Measurements from ENCODE around the gene CBFB. TPM values are rescaled to one million over a fixed set of nuclear protein-coding genes. Genes with fewer than 3 reads are reported as not detected.
"Not testable (repeated sequence)": the region's sequence is repeated elsewhere in the genome, so short reads cannot be mapped to it uniquely, and the experiment has no call there.

CBFB gene
- total RNA-seq, 1 donor from 2014 or later, result 23.1 TPM

- no peak for ATAC-seq (ENCODE audit: poor library complexity)
- intact Hi-C loops (cut with DNase I), result no loop called here
- no peak for DNase-seq
Observed at GRCh38 chr16:67034487-67034886, 5.5 kb downstream of the CBFB start.

- DNase-seq, result no peak
- intact Hi-C loops (cut with DNase I), result no loop called here
- no peak for ATAC-seq (ENCODE audit: poor library complexity)
Observed at GRCh38 chr16:67035364-67035763, 6.4 kb downstream of the CBFB start.

- DNase-seq (no peak), ATAC-seq (ENCODE audit: poor library complexity) (no peak)
- intact Hi-C loops (cut with DNase I), result no loop called here
Observed at GRCh38 chr16:67036323-67036741, 7.4 kb downstream of the CBFB start.

- DNase-seq (no peak), ATAC-seq (ENCODE audit: poor library complexity) (no peak)
- intact Hi-C loops (cut with DNase I), result no loop called here
Observed at GRCh38 chr16:67039260-67040020, 10.5 kb downstream of the CBFB start.

GRCh38 chr16:67040166-67040565, 11.2 kb downstream of the CBFB start:
- no peak for DNase-seq
- no peak for ATAC-seq (ENCODE audit: poor library complexity)
- intact Hi-C loops (cut with DNase I), result no loop called here

- ATAC-seq (ENCODE audit: poor library complexity) (no peak), DNase-seq (no peak)
- intact Hi-C loops (cut with DNase I), result no loop called here
Observed at GRCh38 chr16:67040906-67041305, 12.0 kb downstream of the CBFB start.

- intact Hi-C loops (cut with DNase I); ATAC-seq (ENCODE audit: poor library complexity); DNase-seq: not testable (repeated sequence)
Observed at GRCh38 chr16:67041520-67041919, 12.6 kb downstream of the CBFB start.

GRCh38 chr16:67043420-67043819, 14.5 kb downstream of the CBFB start:
- intact Hi-C loops (cut with DNase I), result no loop called here
- no peak for ATAC-seq (ENCODE audit: poor library complexity)
- no peak for DNase-seq

GRCh38 chr16:67050796-67051195, 21.8 kb downstream of the CBFB start:
- ATAC-seq (ENCODE audit: poor library complexity), result no peak
- no peak for DNase-seq
- intact Hi-C loops (cut with DNase I), result no loop called here

- DNase-seq, result no peak
- intact Hi-C loops (cut with DNase I), result no loop called here
- no peak for ATAC-seq (ENCODE audit: poor library complexity)
Observed at GRCh38 chr16:67052399-67052798, 23.4 kb downstream of the CBFB start.

GRCh38 chr16:67053767-67054334, 24.9 kb downstream of the CBFB start:
- intact Hi-C loops (cut with DNase I), result no loop called here
- DNase-seq (no peak), ATAC-seq (ENCODE audit: poor library complexity) (no peak)

- ATAC-seq (ENCODE audit: poor library complexity), result no peak
Observed at GRCh38 chr16:67054901-67055300, 26.0 kb downstream of the CBFB start.

GRCh38 chr16:67055712-67056487, 27.0 kb downstream of the CBFB start:
- ATAC-seq (ENCODE audit: poor library complexity), result no peak
- intact Hi-C loops (cut with DNase I), result no loop called here

More at GRCh38 chr16:67054901-67055300, 26.0 kb downstream of the CBFB start:
- intact Hi-C loops (cut with DNase I), result no loop called here
- no peak for DNase-seq

GRCh38 chr16:67063008-67063407, 34.1 kb downstream of the CBFB start:
- intact Hi-C loops (cut with DNase I), result no loop called here
- DNase-seq (no peak), ATAC-seq (ENCODE audit: poor library complexity) (no peak)

More at GRCh38 chr16:67055712-67056487, 27.0 kb downstream of the CBFB start:
- no peak for DNase-seq

- DNase-seq (no peak), ATAC-seq (ENCODE audit: poor library complexity) (no peak)
- intact Hi-C loops (cut with DNase I), result no loop called here
Observed at GRCh38 chr16:67068212-67068753, 39.3 kb downstream of the CBFB start.

- ATAC-seq (ENCODE audit: poor library complexity) (no peak), DNase-seq (no peak)
- intact Hi-C loops (cut with DNase I), result no loop called here
Observed at GRCh38 chr16:67071476-67072048, 42.6 kb downstream of the CBFB start.

GRCh38 chr16:67075331-67075730, 46.4 kb downstream of the CBFB start:
- intact Hi-C loops (cut with DNase I), result no loop called here
- no peak for ATAC-seq (ENCODE audit: poor library complexity)
- no peak for DNase-seq

GRCh38 chr16:67077871-67078270, 48.9 kb downstream of the CBFB start:
- intact Hi-C loops (cut with DNase I), result no loop called here
- no peak for ATAC-seq (ENCODE audit: poor library complexity)

GRCh38 chr16:67082100-67082499, 53.2 kb downstream of the CBFB start:
- no peak for DNase-seq
- intact Hi-C loops (cut with DNase I), result no loop called here
- no peak for ATAC-seq (ENCODE audit: poor library complexity)

More at GRCh38 chr16:67077871-67078270, 48.9 kb downstream of the CBFB start:
- no peak for DNase-seq

All from Right ventricle myocardium superior (tissue), 1 donor.